Stomach smooth muscle (tissue), 2 donors: Measurements from ENCODE around the gene EPS8L2.

Experiments used
- H3K27ac ChIP-seq: one replicate; pipeline ENCODE4 v1.7.0; 2013; ENCODE audit warnings: mild to moderate bottlenecking, low read length, inconsistent platforms
- H3K27me3 ChIP-seq, 2 donors: one replicate each; pipeline ENCODE4 v1.7.0; 2013; ENCODE audit warnings: low read length in 2 of 2; ENCODE audit not compliant: insufficient read depth in 2 of 2, control insufficient read depth in 1 of 2
- H3K36me3 ChIP-seq, 2 donors: one replicate each; pipeline ENCODE4 v1.7.0; 2013; ENCODE audit warnings: low read length in 2 of 2; ENCODE audit not compliant: control insufficient read depth in 2 of 2, insufficient read depth in 2 of 2
- H3K4me1 ChIP-seq: one replicate; pipeline ENCODE4 v1.7.0; 2013; ENCODE audit warnings: low read length; ENCODE audit not compliant: control insufficient read depth, insufficient read depth
- H3K4me3 ChIP-seq, 2 donors: one replicate each; pipeline ENCODE4 v1.7.0; 2013; ENCODE audit warnings: low read length in 2 of 2
- H3K9ac ChIP-seq, 2 donors: one replicate each; pipeline ENCODE4 v1.7.0; 2013; ENCODE audit warnings: low read length in 2 of 2, mild to moderate bottlenecking in 1 of 2
- H3K9me3 ChIP-seq, 2 donors: one replicate each; pipeline ENCODE4 v1.7.0; 2013; ENCODE audit warnings: low read length in 2 of 2; ENCODE audit not compliant: control insufficient read depth in 2 of 2
- donor health status: healthy.
- donor health status: Pancreatic carcinoma.

EPS8L2 gene

DNA sequence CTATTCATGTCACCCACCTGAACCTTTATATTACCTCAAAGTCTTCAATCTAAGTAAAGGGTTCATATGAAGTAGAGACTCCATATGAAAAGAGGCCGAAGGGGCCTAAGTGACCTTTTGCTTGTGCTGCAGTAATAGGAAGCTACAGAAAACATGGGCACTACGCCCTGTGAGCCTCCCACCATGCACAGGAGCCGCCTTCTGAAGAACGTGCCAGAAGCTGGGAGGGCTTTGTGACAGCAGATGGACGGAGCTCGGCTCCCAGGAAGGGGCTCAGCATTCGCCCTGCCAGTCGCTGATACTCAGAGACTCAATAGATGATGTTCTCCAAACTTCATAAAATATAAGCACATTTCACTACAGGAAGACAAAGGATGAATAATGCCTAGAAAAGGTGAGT, 32.2 kb upstream of the EPS8L2 start:
- Histone ChIP-seq H3K27me3 (no peaks in the 10 kb centered on the region), H3K36me3 (peaks cover 17 to 20% of the 10 kb centered on the region in 2 donors), H3K4me3 (no peak overlapping the region), H3K27ac (no peak overlapping the region), H3K4me1 (no peaks in the 10 kb centered on the region), H3K9me3 (no peaks in the 10 kb centered on the region), H3K9ac (no peak overlapping the region)

DNA sequence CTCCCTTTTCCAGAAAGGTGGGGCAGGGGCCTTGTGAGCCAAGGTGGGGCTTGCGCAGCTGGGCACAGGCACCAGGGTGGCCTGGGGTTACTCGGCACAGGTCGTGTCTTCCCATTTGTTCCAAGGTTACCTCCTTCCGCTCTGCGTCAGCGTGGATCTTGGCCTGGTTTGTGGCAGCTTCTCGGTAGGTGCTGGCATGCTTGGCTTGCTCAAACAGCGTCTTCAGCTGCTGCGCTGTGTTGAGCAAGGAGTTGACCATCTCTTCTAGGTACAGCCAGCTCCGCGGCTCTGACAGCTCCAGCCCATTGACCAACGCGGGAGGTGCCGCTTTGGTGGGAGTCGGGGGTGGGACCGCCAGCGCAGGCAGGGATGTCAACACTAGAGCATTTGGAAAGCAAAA, 31.6 kb upstream of the EPS8L2 start:
- peaks cover 18 to 22% of the 10 kb centered on the region in 2 donors for H3K36me3 ChIP-seq
- H3K9me3 ChIP-seq: no peaks in the 10 kb centered on the region
- no peaks in the 10 kb centered on the region for H3K4me1 ChIP-seq
- no peak overlapping the region for H3K27ac ChIP-seq
- no peaks in the 10 kb centered on the region for H3K27me3 ChIP-seq
- H3K4me3 ChIP-seq: no peak overlapping the region
- H3K9ac ChIP-seq: no peak overlapping the region

DNA sequence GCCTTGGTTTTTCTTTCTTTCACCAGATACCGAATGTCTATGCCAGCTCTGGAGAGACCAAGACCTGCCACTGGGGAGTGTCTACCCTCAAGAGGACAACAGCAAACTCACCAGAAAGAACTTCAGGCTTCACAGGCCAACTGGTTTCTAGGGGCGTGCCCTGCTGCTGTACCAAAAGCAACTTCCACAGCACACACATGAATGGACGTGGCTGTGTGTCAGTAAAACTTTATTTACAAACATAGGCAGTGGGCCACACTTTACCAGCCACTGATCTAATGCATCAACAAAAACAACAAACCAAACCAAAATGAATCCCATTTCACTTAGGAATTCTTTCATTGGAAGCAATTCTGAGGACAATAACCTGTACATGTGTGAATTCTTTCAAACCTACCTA, 27.7 kb upstream of the EPS8L2 start:
- Histone ChIP-seq H3K9me3 (no peaks in the 10 kb centered on the region), H3K27me3 (no peaks in the 10 kb centered on the region), H3K9ac (no peak overlapping the region), H3K4me1 (no peaks in the 10 kb centered on the region), H3K4me3 (no peak overlapping the region), H3K27ac (no peak overlapping the region), H3K36me3 (peaks cover 17 to 31% of the 10 kb centered on the region in 2 donors)

DNA sequence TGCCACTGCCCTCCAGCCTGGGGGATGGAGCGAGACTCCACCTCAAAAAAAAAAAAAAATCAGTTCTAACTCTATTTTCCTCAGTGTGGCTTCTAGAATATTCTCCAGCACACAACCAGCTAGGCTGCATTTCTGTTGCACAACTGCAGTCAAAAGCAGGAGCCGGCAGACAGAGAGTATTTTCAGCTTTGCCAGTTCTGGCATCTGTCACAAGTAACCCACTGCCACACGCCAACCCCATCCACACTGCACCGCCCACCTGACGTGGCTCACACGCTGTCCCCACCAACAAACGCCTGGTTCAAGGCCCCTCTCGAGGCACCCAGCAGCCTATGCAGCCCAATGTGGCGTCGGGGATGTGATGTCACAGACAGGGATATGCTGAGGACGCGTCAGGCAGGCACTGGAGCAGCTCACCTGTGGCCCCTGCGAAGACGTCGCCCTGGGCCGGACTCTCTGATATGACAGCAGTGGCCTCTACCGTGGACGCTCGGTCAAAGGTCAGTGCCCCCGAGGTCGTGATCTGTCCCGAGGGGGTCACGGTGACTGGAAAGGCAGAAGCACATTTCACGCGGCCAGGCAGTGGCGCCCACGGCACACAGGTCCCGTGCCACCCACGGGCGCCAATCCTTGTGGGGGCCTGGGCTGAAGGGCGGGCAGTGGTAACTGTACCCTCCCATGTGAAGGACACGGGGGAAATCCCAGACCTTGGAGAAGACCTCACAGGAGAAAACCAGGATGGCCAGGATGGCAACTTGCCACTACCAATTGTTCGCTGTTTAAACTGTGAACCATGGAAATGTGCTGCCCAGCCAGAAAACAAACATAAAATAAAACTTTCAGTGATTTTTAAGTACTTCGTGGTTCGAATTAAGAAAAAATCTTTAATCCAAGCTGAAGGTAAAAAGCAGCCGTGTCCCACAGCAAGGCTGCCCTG, 26.5 kb upstream of the EPS8L2 start:
- H3K27ac ChIP-seq: no peak overlapping the region

GRCh38 chr11:680476-680875, 25.6 kb upstream of the EPS8L2 start:
- H3K27me3 ChIP-seq: no peaks in the 10 kb centered on the region
- no peak overlapping the region for H3K9ac ChIP-seq
- H3K27ac ChIP-seq: no peak overlapping the region
- H3K9me3 ChIP-seq: no peaks in the 10 kb centered on the region
- peaks cover 19 to 33% of the 10 kb centered on the region in 2 donors for H3K36me3 ChIP-seq
- no peak overlapping the region for H3K4me3 ChIP-seq
- H3K4me1 ChIP-seq: no peaks in the 10 kb centered on the region

More for the DNA sequence above, 26.5 kb upstream of the EPS8L2 start:
- H3K27me3 ChIP-seq: no peaks in the 10 kb centered on the region
- no peaks in the 10 kb centered on the region for H3K4me1 ChIP-seq
- H3K9me3 ChIP-seq: no peaks in the 10 kb centered on the region
- H3K9ac ChIP-seq: no peak overlapping the region
- peaks cover 17 to 31% of the 10 kb centered on the region in 2 donors for H3K36me3 ChIP-seq
- no peak overlapping the region for H3K4me3 ChIP-seq

DNA sequence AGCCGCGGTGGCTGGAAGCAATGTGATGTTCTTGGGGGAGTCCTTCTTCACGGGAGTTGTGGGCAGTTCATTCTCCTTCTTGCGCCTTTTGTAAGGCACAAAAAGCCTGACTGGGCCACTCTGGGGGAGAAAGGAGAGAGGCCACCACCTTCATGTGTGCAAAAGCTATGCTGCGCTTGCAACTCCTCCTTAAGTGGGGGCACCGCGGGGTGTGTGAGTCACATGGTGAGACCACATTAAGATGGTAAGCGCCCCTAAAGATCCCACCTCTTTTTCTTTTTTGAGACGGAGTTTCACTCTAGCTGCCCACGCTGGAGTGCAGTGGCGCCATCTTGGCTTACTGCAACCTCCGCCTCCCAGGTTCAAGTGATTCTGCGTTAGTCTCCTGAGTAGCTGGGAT, 25.1 kb upstream of the EPS8L2 start:
- no peaks in the 10 kb centered on the region for H3K9me3 ChIP-seq
- H3K36me3 ChIP-seq: peaks cover 19 to 33% of the 10 kb centered on the region in 2 donors
- H3K27me3 ChIP-seq: no peaks in the 10 kb centered on the region
- no peak overlapping the region for H3K27ac ChIP-seq
- no peak overlapping the region for H3K4me3 ChIP-seq
- H3K9ac ChIP-seq: no peak overlapping the region
- no peaks in the 10 kb centered on the region for H3K4me1 ChIP-seq

- Histone ChIP-seq H3K4me1 (no peaks in the 10 kb centered on the region), H3K9ac (no peak overlapping the region)
Observed at GRCh38 chr11:686451-687243, 19.4 kb upstream of the EPS8L2 start.

DNA sequence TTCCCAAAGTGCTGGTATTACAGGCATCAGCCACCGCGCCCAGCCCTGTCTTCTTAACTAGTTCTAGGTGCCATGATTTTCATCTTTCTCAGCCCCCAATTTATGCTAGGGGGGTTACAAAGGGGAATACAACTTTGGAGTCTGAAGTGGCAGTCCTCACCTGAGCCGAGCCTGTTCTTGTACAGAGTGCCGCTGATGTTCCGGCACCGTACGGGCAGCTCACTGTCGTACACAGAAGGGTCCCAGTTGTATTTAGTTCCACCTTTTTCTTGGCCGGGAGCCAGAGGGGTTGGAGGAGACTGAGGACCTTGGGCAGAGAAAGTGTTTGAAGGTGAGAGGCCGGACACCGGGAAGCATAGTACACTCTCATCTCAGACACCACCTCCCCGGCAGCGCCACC, 18.3 kb upstream of the EPS8L2 start:
- Histone ChIP-seq H3K36me3 (peaks cover 24 to 42% of the 10 kb centered on the region in 2 donors), H3K27me3 (no peaks in the 10 kb centered on the region), H3K4me1 (no peaks in the 10 kb centered on the region), H3K27ac (no peak overlapping the region), H3K9ac (no peak overlapping the region), H3K9me3 (no peaks in the 10 kb centered on the region), H3K4me3 (no peak overlapping the region)

More at GRCh38 chr11:686451-687243, 19.4 kb upstream of the EPS8L2 start:
- no peak overlapping the region for H3K4me3 ChIP-seq
- H3K36me3 ChIP-seq: peaks cover 24 to 49% of the 10 kb centered on the region in 2 donors
- no peaks in the 10 kb centered on the region for H3K9me3 ChIP-seq
- H3K27me3 ChIP-seq: no peaks in the 10 kb centered on the region
- H3K27ac ChIP-seq: no peak overlapping the region

- Histone ChIP-seq H3K27me3 (no peaks in the 10 kb centered on the region), H3K9ac (no peak overlapping the region), H3K27ac (no peak overlapping the region), H3K4me3 (no peak overlapping the region), H3K9me3 (no peaks in the 10 kb centered on the region), H3K4me1 (peaks cover 6% of the 10 kb centered on the region), H3K36me3 (peaks cover 21 to 34% of the 10 kb centered on the region in 2 donors)
Observed at GRCh38 chr11:688681-689080, 17.4 kb upstream of the EPS8L2 start.

GRCh38 chr11:689625-690024, 16.4 kb upstream of the EPS8L2 start:
- H3K27me3 ChIP-seq: no peaks in the 10 kb centered on the region
- H3K9me3 ChIP-seq: no peaks in the 10 kb centered on the region
- no peak overlapping the region for H3K27ac ChIP-seq
- H3K36me3 ChIP-seq: peaks cover 16 to 29% of the 10 kb centered on the region in 2 donors
- H3K4me1 ChIP-seq: peaks cover 15% of the 10 kb centered on the region
- no peak overlapping the region for H3K4me3 ChIP-seq
- H3K9ac ChIP-seq: no peak overlapping the region
